RWPE1 (cell line): Measurements from ENCODE around the gene CNN2.
A peak's percentile ranks its signal among the peaks of the same experiment; 100 is the strongest.

ENCODE experiments used
- CTCF ChIA-PET: fragments of 350-600 bp; sonication (Branson Sonifier 250); formaldehyde crosslinking; extraction: SDS; loops from one replicate; lab custom pipeline; 2021; lab: Yijun Ruan, JAX
- POLR2A ChIA-PET: fragments of 400-600 bp; formaldehyde crosslinking; extraction: SDS; loops from one replicate; lab custom pipeline; 2020; ENCODE audit warnings: antibody characterized with exemption; ENCODE audit not compliant: low non-redundant PET; lab: Yijun Ruan, JAX
- DNase-seq: peaks from one replicate; pipeline ENCODE4 v3.0.0; 2012; ENCODE audit warnings: low spot score
- H3K27ac ChIP-seq: fragments of 450-650 bp; 2 replicates; pipeline ENCODE4 v1.5.1; 2017
- CTCF ChIP-seq: fragments of 450-650 bp; conservative IDR thresholded peaks from 2 replicates; pipeline ENCODE4 v1.5.1; 2017; ENCODE audit warnings: low read depth, mild to moderate bottlenecking

CNN2 gene

GRCh38 chr19:1053176-1054101 is 27.0 kb downstream of the CNN2 start:
- ChIA-PET CTCF (interaction anchor here (0.8 kb wide), 1 partner anchor 394 kb away, joined by 3 read pairs; no protein-coding TSS in a partner anchor), POLR2A (no interaction called here)
- TF ChIP-seq CTCF: no peak
- no peak for DNase-seq
- H3K27ac ChIP-seq: peak overlapping the region; percentile 48

GRCh38 chr19:1054102-1055027 is 28.0 kb downstream of the CNN2 start:
- no peak overlapping the region for H3K27ac ChIP-seq
- POLR2A ChIA-PET: no interaction called here
- no peak for TF ChIP-seq CTCF

GRCh38 chr19:1055028-1055425 is 28.6 kb downstream of the CNN2 start:
- no peak overlapping the region for H3K27ac ChIP-seq
- no peak for DNase-seq
- no peak for TF ChIP-seq CTCF
- CTCF ChIA-PET: no interaction called here
- POLR2A ChIA-PET: no interaction called here

More at GRCh38 chr19:1054102-1055027, 28.0 kb downstream of the CNN2 start:
- DNase-seq: no peak
- CTCF ChIA-PET: interaction anchor here (0.6 kb wide), 1 partner anchor 27 kb away, joined by 4 read pairs; no protein-coding TSS in a partner anchor

- no peak for DNase-seq
- ChIA-PET CTCF (interaction anchor here (0.6 to 1.2 kb wide), 4 partner anchors 9 to 188 kb away, joined by 3 to 5 read pairs (median 4); no protein-coding TSS in a partner anchor), POLR2A (no interaction called here)
- TF ChIP-seq CTCF: no peak
- no peak overlapping the region for H3K27ac ChIP-seq
Measured at GRCh38 chr19:1055886-1056620, 29.6 kb downstream of the CNN2 start.

GRCh38 chr19:1057176-1057855 is 30.9 kb downstream of the CNN2 start:
- ChIA-PET POLR2A (no interaction called here), CTCF (interaction anchor here (0.7 kb wide), 1 partner anchor 20 kb away, joined by 3 read pairs; no protein-coding TSS in a partner anchor)
- TF ChIP-seq CTCF: peak; percentile 33
- 0 out of 2 replicates have a peak overlapping the region, but pooled peaks have one; percentile 18 for H3K27ac ChIP-seq
- no peak for DNase-seq
